HepG2 (cell line): Measurements from ENCODE around the gene ZNF584. TPM values are rescaled to one million over a fixed set of nuclear protein-coding genes. Genes with fewer than 3 reads are reported as not detected.

Source experiments
- ARID5B ChIP-seq: IDR thresholded peaks from 2 replicates; pipeline ENCODE4 v1.4.0; 2020; ENCODE audit warnings: mild to moderate bottlenecking, missing genetic modification reagents
- HDAC6 ChIP-seq: fragments of 200-600 bp; sonication (generic); IDR thresholded peaks from 2 replicates; pipeline ENCODE4 v1.7.0; 2017; ENCODE audit warnings: mild to moderate bottlenecking, antibody characterized with exemption, low read length, low read depth
- HOMEZ ChIP-seq: IDR thresholded peaks from 2 replicates; pipeline ENCODE4 v1.6.1; 2016; ENCODE audit warnings: low read depth
- MYNN ChIP-seq: sonication (generic); formaldehyde crosslinking; IDR thresholded peaks from 2 replicates; pipeline ENCODE4 v1.4.0; 2020; ENCODE audit warnings: mild to moderate bottlenecking, low read depth, missing genetic modification reagents
- NBN ChIP-seq: fragments of 450-650 bp; conservative IDR thresholded peaks from 2 replicates; pipeline ENCODE4 v1.6.1; 2017
- NFYC ChIP-seq: IDR thresholded peaks from 2 replicates; pipeline ENCODE4 v1.6.1; 2016; ENCODE audit warnings: missing genetic modification reagents, missing compliant biosample characterization
- ONECUT2 ChIP-seq: sonication (generic); formaldehyde crosslinking; IDR thresholded peaks from 2 replicates; pipeline ENCODE4 v1.4.0; 2020; ENCODE audit warnings: missing genetic modification reagents
- PHF20 ChIP-seq: sonication (generic); formaldehyde crosslinking; IDR thresholded peaks from 2 replicates; pipeline ENCODE4 v1.5.0; 2020; ENCODE audit warnings: mild to moderate bottlenecking, missing genetic modification reagents
- PRDM4 ChIP-seq: sonication (generic); formaldehyde crosslinking; IDR thresholded peaks from 2 replicates; pipeline ENCODE4 v1.9.0; 2021; ENCODE audit warnings: missing genetic modification reagents, borderline replicate concordance
- SATB2 ChIP-seq: sonication (generic); formaldehyde crosslinking; IDR thresholded peaks from 2 replicates; pipeline ENCODE4 v1.5.0; 2020; ENCODE audit warnings: missing genetic modification reagents
- USF2 ChIP-seq, 2 experiments: sonication (generic) in 1 of 2; formaldehyde crosslinking in 1 of 2; IDR thresholded peaks; 2 replicates each; pipeline versions ENCODE4 v1.5.1 to v1.6.1; 2011 to 2020; ENCODE audit warnings: borderline replicate concordance in 1 of 2, low read depth in 1 of 2, low read length in 1 of 2, mild to moderate bottlenecking in 1 of 2, missing genetic modification reagents in 1 of 2, moderate library complexity in 1 of 2
- ZBTB1 ChIP-seq: sonication (generic); formaldehyde crosslinking; IDR thresholded peaks from 2 replicates; pipeline ENCODE4 v1.4.0; 2020; ENCODE audit warnings: missing genetic modification reagents, borderline replicate concordance
- ZNF276 ChIP-seq: sonication (generic); formaldehyde crosslinking; IDR thresholded peaks from 2 replicates; pipeline ENCODE4 v1.4.0; 2020; ENCODE audit warnings: mild to moderate bottlenecking, low read depth, missing genetic modification reagents
- ZNF343 ChIP-seq: sonication (generic); formaldehyde crosslinking; IDR thresholded peaks from 2 replicates; pipeline ENCODE4 v1.4.0; 2020; ENCODE audit warnings: mild to moderate bottlenecking, missing genetic modification reagents
- ZNF44 ChIP-seq: sonication (generic); formaldehyde crosslinking; IDR thresholded peaks from 2 replicates; pipeline ENCODE4 v1.5.1; 2020; ENCODE audit warnings: mild to moderate bottlenecking, missing genetic modification reagents
- ZNF564 ChIP-seq: sonication (generic); formaldehyde crosslinking; IDR thresholded peaks from 2 replicates; pipeline ENCODE4 v1.8.1; 2023; ENCODE audit warnings: mild to moderate bottlenecking, missing genetic modification reagents
- polyA plus RNA-seq, 8 experiments: library from polyadenylated mRNA; depleted of rRNA in 3 of 8; stranded (reverse) in 7 of 8; unstranded in 1 of 8; fragments of >200 nt; fragmentation: Illumina TruSeq in 4 of 8; extraction: Trizol in 4 of 8; gene quantifications; 2 replicates each; pipeline versions ENCODE4 v1.2.1 to v1.2.3, GENCODE V29; 2011 to 2016; ENCODE audit warnings: low read depth in 4 of 8, missing spikeins in 1 of 8, mixed read lengths in 1 of 8; ENCODE audit not compliant: insufficient read depth in 1 of 8
- total RNA-seq, 5 experiments: library from RNA; depleted of rRNA; stranded (reverse); fragments of >200 nt; fragmentation: Illumina TruSeq; extraction: Trizol; gene quantifications; 2 replicates each; pipeline ENCODE4 v1.2.3, GENCODE V29; 2016; ENCODE audit warnings: low read depth in 1 of 5

ZNF584 gene
- total and polyA plus RNA-seq, 2 of the 13 experiments (the other 11 are each of a cell fraction or from before 2014, with no cell fraction given), result 2.4 to 7.0 TPM

- TF ChIP-seq ZBTB1 (CRISPR knock-in tag) (no peak), NBN (no peak), PRDM4 (no peak), HOMEZ (CRISPR knock-in tag) (no peak; the same call in 1 of the 2 replicates), HDAC6 (no peak), PHF20 (peak; percentile 80), ONECUT2 (no peak), NFYC (peak; percentile 93), ZNF276 (CRISPR knock-in tag) (peak; percentile 54; the same call in 1 of the 2 replicates), ARID5B (peak; percentile 29), ZNF44 (CRISPR knock-in tag) (no peak; the same call in 1 of the 2 replicates), ZNF564 (CRISPR knock-in tag) (no peak), MYNN (CRISPR knock-in tag) (0 out of 2 replicates have a peak, but pooled peaks have one; percentile 57), USF2 (IDR thresholded peaks at IDR 0.05; ENCODE audit: low read depth, low read length) (no peak), USF2 (CRISPR knock-in tag; IDR thresholded peaks at IDR 0.05; ENCODE audit: borderline replicate concordance) (peak; percentile 40; the same call in 1 of the 2 replicates), ZNF343 (CRISPR knock-in tag) (peak; percentile 43; the same call in 1 of the 2 replicates), SATB2 (CRISPR knock-in tag) (no peak)
Measured at GRCh38 chr19:58386576-58387337, 21.7 kb upstream of the ZNF584 start, which contains the start of gene RPS5 (continued).
